NK-92 (cell line): ENCODE measurements around the gene PAK1.
"Not testable (repeated sequence)": the region's sequence is repeated elsewhere in the genome, so short reads cannot be mapped to it uniquely, and the experiment has no call there.

ENCODE experiments used
- DNase-seq: peaks from one replicate; lab custom pipeline; 2025; ENCODE audit not compliant: unreplicated experiment; lab: John Stamatoyannopoulos, UW

Gene PAK1

GRCh38 chr11:77312107-77312506 lies 161.8 kb downstream of the PAK1 start:
- DNase-seq, result no peak

- no peak for DNase-seq
Measured at GRCh38 chr11:77311701-77312100, 162.2 kb downstream of the PAK1 start.

DNA sequence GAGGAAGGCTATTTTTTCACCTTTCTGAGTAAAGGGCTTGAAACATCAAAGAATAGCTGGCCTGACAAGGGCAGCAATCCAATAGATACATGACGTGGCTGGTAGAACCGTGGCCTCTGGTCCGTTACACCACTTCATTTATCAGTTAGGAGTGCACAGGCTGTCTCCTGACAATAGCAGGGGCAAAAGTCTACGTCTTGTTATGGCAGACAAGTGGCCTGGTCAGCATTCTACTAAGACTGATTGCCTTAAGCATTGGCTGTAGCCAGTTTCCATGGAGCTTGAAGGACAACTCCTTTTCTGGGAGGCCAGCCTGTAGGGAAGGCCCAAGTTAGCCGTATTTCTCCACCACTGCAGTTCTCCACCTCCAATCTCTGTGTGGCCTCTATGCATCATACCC lies 163.2 kb downstream of the PAK1 start:
- no peak for DNase-seq

- DNase-seq, result no peak
Measured at GRCh38 chr11:77309401-77310085, 164.4 kb downstream of the PAK1 start.

- no peak for DNase-seq
Measured at GRCh38 chr11:77308838-77309237, 165.1 kb downstream of the PAK1 start.

- DNase-seq, result no peak
Measured at GRCh38 chr11:77303328-77303727, 170.6 kb downstream of the PAK1 start.

- DNase-seq, result no peak
Measured at GRCh38 chr11:77302752-77303151, 171.1 kb downstream of the PAK1 start.

- DNase-seq, result no peak
Measured at GRCh38 chr11:77301510-77301909, 172.4 kb downstream of the PAK1 start, which contains the start of gene GDPD4. GDPD4 (minus strand) TSS chr11:77301686; CDS start chr11:77285137, 16,549 bp downstream.

GRCh38 chr11:77300695-77301094 lies 173.2 kb downstream of the PAK1 start:
- DNase-seq, result no peak

GRCh38 chr11:77300028-77300427 lies 173.9 kb downstream of the PAK1 start:
- DNase-seq, result not testable (repeated sequence)

- DNase-seq, result no peak
Measured at GRCh38 chr11:77299528-77299993, 174.3 kb downstream of the PAK1 start.

DNA sequence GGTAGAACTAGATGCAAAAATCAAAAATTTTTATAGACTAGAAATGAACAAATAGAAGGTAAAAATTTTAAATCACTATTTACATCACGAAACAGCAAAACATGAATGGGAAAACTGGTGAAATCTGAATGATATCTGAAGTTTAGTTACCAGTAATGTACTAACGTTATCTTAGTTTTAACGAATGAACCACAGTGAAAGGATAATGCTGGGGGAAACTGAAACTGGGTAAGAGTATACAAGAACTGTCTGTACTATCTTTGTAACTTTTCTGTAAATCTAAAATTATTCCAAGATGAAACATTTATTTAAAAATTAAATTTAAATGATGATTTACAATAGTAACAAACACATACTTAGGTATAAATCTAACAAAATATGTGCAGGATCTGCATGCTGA lies 179.9 kb downstream of the PAK1 start:
- DNase-seq, result no peak

DNA sequence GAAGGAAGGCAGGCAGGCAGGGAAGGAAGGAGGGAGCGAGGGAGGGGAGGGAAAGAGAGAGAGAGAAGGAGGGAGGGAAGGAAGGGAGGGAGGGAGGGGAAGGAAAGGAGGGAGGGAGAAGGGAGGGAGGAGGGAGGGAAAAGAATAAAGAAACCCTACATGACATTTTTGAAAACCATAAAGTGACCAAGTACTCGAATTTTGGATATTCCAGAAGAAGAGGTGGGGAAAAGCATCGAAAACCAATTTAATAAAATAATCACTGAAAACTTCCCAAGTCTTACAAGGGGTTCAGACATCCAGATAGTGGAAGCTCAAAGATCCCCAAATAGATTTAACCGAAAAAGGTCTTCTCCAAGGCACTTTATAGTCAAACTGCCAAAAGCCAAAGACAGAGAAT lies 184.2 kb downstream of the PAK1 start:
- DNase-seq, result no peak

DNA sequence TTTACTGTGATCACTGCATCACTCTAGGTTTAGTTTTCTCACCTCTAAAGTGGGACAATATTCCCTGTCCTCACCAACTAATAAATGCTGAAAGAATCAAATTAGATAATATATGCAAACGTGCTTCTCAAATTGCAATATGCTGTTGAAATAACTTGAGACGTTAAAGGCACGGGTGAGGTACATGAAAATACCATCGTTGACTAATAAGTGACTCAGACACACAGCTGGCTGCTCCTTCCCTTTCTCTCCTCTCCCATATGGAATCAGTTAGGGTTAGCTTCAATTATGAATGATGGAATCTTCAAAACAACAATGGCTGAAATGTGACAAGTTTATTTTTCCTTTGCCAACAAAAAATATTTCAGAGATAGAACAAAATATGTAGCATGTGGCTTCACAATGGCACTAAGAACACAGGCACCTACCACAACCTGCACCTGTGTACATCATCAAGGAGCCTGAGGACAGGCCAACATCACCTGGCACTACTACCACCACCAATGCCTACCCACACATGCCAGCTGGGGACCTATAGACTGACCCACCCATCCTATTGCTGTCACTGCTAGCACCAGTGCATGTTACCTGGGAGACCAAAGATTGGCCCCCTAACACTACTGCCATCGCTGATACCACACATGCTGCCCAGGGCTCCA lies 186.2 kb downstream of the PAK1 start:
- no peak for DNase-seq

DNA sequence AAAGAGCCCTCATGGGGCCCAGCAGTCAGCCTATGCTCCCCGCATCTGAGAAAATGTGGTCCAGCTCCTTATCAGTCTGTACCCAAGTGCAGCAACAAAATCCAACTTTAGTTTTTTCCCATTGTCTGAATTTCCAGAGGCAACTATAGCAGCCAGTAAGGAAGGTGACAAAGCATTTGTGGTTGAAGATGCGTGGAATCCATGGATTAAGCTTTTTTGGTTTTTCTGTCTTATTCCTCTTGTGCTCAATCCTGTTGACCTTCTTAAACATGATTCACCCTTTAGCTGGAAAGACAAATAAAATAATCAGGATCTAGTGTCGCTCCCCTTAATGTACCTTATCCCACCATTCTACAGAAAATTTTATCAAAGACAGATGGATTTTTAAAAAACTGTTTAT lies 186.8 kb downstream of the PAK1 start:
- no peak for DNase-seq

DNA sequence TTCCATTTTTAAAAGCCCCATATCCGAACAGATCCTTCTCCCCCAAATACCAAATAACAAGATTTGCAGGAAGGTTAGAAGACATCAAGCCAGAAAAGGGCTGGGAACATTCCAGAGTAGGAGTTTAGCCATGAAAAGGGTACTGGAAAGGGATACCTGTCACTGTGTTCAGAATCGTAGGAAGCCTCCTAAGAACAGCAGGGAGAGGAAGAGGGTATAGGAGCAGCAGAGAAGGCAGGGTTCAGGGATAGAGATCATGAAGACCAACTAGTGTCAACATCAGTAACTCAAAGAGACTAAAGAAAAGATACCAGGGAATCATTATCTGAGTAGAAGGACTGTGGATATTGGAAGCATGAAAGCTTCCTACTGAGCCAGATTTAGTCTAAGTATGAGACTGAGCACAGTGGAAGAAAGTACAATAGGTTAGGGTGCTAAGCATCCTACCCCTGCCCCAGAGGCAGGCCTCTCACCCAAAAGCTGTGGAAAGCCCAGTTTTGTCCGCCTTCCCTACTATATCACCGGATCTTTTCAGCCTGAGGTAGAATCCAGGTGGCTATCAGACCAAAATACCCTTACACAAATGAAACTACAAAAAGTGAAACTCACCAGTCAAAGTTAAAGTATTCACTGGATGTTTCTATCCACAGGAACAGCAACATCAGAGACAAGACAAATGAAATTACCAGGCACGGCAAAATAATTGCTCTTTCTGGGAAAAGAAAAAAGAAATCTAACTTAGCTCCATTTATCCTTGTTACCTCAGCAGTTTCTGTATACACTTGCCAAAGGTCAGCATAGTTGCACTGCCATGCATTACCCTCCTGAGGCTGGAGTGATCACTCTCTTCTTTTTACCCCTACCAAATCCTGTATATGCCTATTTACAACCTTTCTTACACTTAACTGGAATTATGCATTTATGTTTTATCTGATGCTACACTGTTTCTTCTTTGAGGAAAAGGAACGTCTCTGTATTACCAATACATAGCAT lies 189.1 kb downstream of the PAK1 start:
- DNase-seq, result no peak

GRCh38 chr11:77283101-77283500 lies 190.8 kb downstream of the PAK1 start:
- DNase-seq, result no peak

GRCh38 chr11:77278595-77279506 lies 195.0 kb downstream of the PAK1 start:
- DNase-seq, result no peak

DNA sequence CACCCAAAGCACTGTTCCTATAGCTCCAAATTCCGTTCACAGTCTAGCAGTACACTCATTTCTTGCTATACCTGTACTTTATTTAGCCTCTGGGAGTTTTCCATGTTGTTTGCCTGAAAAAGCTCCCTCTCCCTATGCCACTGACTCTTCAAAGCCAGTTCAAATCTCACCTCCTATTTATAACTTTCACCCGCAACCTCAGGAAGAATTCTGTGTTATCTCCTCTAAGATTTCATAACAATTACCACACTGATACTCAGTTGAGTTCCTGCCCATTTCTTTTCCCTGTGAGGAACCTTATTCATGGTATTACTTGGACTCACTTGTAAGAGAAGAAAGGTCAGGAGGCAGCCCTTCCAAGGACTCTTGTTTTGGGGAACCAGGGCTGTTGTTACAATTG lies 197.6 kb downstream of the PAK1 start:
- no peak for DNase-seq
